Osteocyte (in vitro differentiated cells): ENCODE data around the gene TOP3B. TPM values are rescaled to one million over a fixed set of nuclear protein-coding genes. Genes with fewer than 3 reads are reported as not detected.

Source experiments
- DNase-seq: peaks from one replicate; pipeline ENCODE4 v3.0.0; 2021; ENCODE audit warnings: mixed read lengths; ENCODE audit not compliant: unreplicated experiment; ENCODE audit errors: extremely low spot score
- H3K27ac Mint-ChIP-seq: one replicate; pipeline ENCODE4 v1.8.0; 2021; ENCODE audit warnings: mild to moderate bottlenecking, mixed read lengths; ENCODE audit not compliant: unreplicated experiment
- H3K27me3 Mint-ChIP-seq: one replicate; pipeline ENCODE4 v1.8.0; 2021; ENCODE audit warnings: mixed read lengths; ENCODE audit not compliant: unreplicated experiment
- H3K36me3 Mint-ChIP-seq: one replicate; pipeline ENCODE4 v1.8.0; 2021; ENCODE audit warnings: mixed read lengths; ENCODE audit not compliant: unreplicated experiment
- H3K4me1 Mint-ChIP-seq: one replicate; pipeline ENCODE4 v1.8.0; 2021; ENCODE audit warnings: mixed read lengths; ENCODE audit not compliant: unreplicated experiment
- H3K4me3 Mint-ChIP-seq: one replicate; pipeline ENCODE4 v1.8.0; 2021; ENCODE audit warnings: mild to moderate bottlenecking, moderate library complexity, mixed read lengths; ENCODE audit not compliant: unreplicated experiment
- H3K9me3 Mint-ChIP-seq: one replicate; pipeline ENCODE4 v1.8.0; 2021; ENCODE audit warnings: mixed read lengths; ENCODE audit not compliant: unreplicated experiment
- total RNA-seq: library from RNA; stranded (reverse); gene quantifications from 2 replicates; pipeline ENCODE4 v1.2.1, GENCODE V29; 2021
- TF ChIP-seq, protein P1 (sequence below): fragments of 200-600 bp; sonication (generic); IDR thresholded peaks from 2 replicates; pipeline ENCODE4 v1.5.0; 2021; ENCODE audit warnings: antibody characterized with exemption, mild to moderate bottlenecking, moderate library complexity

TOP3B gene
- total RNA-seq, 1 donor from 2014 or later = 46.0 TPM

DNA sequence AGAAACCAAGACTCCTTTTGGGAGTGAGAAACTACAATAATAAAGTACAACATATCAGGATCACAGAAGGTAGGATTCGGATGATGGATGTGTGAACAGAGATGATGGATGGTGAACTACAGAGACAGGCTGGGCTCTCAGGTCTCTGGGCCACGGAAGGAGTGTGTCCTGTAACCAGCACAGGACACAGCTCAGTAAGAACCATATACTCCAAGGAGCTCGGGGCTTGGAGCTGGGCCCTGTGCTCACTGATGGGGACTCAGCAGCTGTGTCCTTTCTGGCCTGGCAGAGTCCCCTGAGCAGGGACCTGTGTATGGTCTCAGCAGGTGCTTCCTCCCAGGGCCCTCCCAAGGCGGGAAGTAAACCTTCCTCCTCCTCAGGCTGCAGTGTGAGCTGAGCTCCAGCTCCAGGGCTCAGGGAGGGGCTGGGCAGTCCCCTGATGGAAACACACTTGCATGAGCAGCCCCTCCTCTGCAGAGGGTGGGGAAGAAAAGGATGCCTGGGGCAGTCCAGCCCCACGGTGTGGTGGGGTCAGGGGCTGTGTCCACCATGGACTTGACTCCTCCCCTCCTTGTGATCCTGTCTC lies 39.8 kb upstream of the TOP3B start:
- no peaks in the 10 kb centered on the region for H3K36me3 Mint-ChIP-seq
- H3K27ac Mint-ChIP-seq = no peak overlapping the region
- H3K27me3 Mint-ChIP-seq = peaks cover 9% of the 10 kb centered on the region
- no peaks in the 10 kb centered on the region for H3K4me1 Mint-ChIP-seq
- H3K9me3 Mint-ChIP-seq = no peaks in the 10 kb centered on the region
- no peak overlapping the region for H3K4me3 Mint-ChIP-seq
- no peak for DNase-seq
- TF ChIP-seq, protein P1, sequence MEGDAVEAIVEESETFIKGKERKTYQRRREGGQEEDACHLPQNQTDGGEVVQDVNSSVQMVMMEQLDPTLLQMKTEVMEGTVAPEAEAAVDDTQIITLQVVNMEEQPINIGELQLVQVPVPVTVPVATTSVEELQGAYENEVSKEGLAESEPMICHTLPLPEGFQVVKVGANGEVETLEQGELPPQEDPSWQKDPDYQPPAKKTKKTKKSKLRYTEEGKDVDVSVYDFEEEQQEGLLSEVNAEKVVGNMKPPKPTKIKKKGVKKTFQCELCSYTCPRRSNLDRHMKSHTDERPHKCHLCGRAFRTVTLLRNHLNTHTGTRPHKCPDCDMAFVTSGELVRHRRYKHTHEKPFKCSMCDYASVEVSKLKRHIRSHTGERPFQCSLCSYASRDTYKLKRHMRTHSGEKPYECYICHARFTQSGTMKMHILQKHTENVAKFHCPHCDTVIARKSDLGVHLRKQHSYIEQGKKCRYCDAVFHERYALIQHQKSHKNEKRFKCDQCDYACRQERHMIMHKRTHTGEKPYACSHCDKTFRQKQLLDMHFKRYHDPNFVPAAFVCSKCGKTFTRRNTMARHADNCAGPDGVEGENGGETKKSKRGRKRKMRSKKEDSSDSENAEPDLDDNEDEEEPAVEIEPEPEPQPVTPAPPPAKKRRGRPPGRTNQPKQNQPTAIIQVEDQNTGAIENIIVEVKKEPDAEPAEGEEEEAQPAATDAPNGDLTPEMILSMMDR = no peak

DNA sequence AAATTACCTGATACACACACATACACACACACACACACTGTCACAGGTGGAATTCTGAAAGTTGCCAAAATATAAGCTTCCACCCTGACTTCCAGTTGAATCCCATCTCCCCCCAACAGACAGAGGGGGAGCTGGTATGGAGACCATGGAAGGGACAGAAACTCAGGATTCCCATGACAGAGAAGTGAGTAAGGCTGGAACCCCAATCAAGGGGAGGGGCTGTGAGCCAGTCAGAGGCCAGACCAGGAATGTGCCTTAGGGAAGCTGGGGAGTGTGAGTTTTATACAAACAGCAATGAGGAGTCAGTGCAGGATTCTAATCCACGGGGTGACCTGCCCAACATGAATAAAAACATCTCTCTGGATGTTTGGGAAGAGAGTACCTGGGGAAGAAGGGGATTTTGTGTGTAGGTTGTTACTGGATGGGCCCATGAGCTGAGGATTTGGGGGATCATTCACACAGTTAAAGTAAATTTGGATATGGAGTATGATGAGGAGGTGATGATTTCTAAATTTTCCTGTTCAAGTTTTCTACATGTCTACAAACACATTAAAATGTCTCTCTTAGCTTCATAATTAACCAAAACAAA lies 38.7 kb upstream of the TOP3B start:
- DNase-seq = no peak
- H3K27me3 Mint-ChIP-seq = peaks cover 11% of the 10 kb centered on the region
- no peaks in the 10 kb centered on the region for H3K36me3 Mint-ChIP-seq
- no peaks in the 10 kb centered on the region for H3K9me3 Mint-ChIP-seq
- no peak overlapping the region for H3K4me3 Mint-ChIP-seq
- no peak overlapping the region for H3K27ac Mint-ChIP-seq
- no peaks in the 10 kb centered on the region for H3K4me1 Mint-ChIP-seq
- TF ChIP-seq, protein P1 = no peak

GRCh38 chr22:22020425-22020852 lies 37.9 kb upstream of the TOP3B start:
- Mint-ChIP-seq H3K27me3 (peaks cover 11% of the 10 kb centered on the region), H3K4me1 (no peaks in the 10 kb centered on the region), H3K27ac (no peak overlapping the region), H3K36me3 (no peaks in the 10 kb centered on the region), H3K9me3 (no peaks in the 10 kb centered on the region), H3K4me3 (no peak overlapping the region)
- TF ChIP-seq, protein P1 = no peak
- no peak for DNase-seq

DNA sequence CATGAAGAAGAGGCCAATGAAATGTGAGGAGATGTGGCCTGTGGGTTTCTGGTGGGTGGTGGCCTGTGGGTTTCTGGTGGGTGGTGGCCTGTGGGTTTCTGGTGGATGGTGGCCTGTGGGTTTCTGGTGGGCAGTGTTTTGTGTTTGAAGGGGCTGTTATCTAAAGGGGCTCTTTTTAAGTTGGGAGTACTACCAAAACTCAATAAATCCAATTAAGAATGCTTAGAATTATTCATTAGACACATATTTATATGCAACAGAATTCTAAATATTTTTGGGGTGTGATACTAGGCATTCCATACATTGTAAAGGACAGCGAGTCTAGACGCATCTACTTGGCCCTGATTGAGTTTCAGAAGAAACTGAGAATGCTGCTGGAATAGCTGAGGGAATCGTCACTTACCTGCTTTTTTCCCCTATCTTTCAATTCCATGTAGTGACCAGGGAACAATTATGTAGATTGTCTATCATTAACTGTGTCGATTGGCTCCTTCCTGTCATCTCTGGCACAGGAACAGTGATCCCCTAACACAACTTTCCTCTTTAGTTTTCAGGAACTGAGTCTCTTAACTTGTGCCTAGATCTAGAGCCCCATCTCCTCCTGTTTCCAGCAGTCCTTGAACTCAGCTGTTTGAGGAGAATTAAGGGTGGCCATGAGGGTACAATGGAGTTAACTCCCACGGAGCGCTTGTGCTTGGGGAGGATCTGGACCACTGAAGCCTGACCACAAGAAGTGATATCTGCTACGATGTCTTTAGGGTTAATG lies 37.3 kb upstream of the TOP3B start:
- TF ChIP-seq, protein P1 = no peak
- Mint-ChIP-seq H3K36me3 (no peaks in the 10 kb centered on the region), H3K27me3 (peaks cover 11% of the 10 kb centered on the region), H3K4me3 (no peak overlapping the region), H3K9me3 (no peaks in the 10 kb centered on the region), H3K4me1 (no peaks in the 10 kb centered on the region), H3K27ac (no peak overlapping the region)
- DNase-seq = no peak
